ENCODE results near the gene NKD1. TPM values are rescaled to one million over a fixed set of nuclear protein-coding genes. Genes with fewer than 3 reads are reported as not detected.

Gene NKD1
- total RNA-seq, 1 donor from 2014 or later, result 0.43 TPM

- no peak for TF ChIP-seq CTCF (IDR thresholded peaks at IDR 0.05)
- H3K27ac Mint-ChIP-seq (ENCODE audit: unreplicated experiment), result no peak overlapping the region
- DNase-seq (ENCODE audit: extremely low spot score, unreplicated experiment), result no peak
- no peaks in the 10 kb centered on the region for H3K4me1 Mint-ChIP-seq (ENCODE audit: unreplicated experiment)
- no peaks in the 10 kb centered on the region for H3K9me3 Mint-ChIP-seq (ENCODE audit: unreplicated experiment)
- H3K27me3 Mint-ChIP-seq (ENCODE audit: unreplicated experiment), result peaks cover 4% of the 10 kb centered on the region
- no peak overlapping the region for H3K4me3 Mint-ChIP-seq (ENCODE audit: unreplicated experiment)
- H3K36me3 Mint-ChIP-seq (ENCODE audit: unreplicated experiment), result no peaks in the 10 kb centered on the region
These were observed 85.9 kb downstream of the NKD1 start for GRCh38 chr16:50634090-50634489.

- Mint-ChIP-seq H3K27ac (ENCODE audit: unreplicated experiment) (no peak overlapping the region), H3K36me3 (ENCODE audit: unreplicated experiment) (no peaks in the 10 kb centered on the region), H3K27me3 (ENCODE audit: unreplicated experiment) (no peaks in the 10 kb centered on the region), H3K4me3 (ENCODE audit: unreplicated experiment) (no peak overlapping the region), H3K4me1 (ENCODE audit: unreplicated experiment) (no peaks in the 10 kb centered on the region), H3K9me3 (ENCODE audit: unreplicated experiment) (no peaks in the 10 kb centered on the region)
- no peak for TF ChIP-seq CTCF (IDR thresholded peaks at IDR 0.05)
- no peak for DNase-seq (ENCODE audit: extremely low spot score, unreplicated experiment)
These were observed 86.8 kb downstream of the NKD1 start for GRCh38 chr16:50634947-50635346.

- Mint-ChIP-seq H3K27ac (ENCODE audit: unreplicated experiment) (no peak overlapping the region), H3K36me3 (ENCODE audit: unreplicated experiment) (no peaks in the 10 kb centered on the region), H3K4me3 (ENCODE audit: unreplicated experiment) (no peak overlapping the region), H3K9me3 (ENCODE audit: unreplicated experiment) (no peaks in the 10 kb centered on the region), H3K27me3 (ENCODE audit: unreplicated experiment) (no peaks in the 10 kb centered on the region), H3K4me1 (ENCODE audit: unreplicated experiment) (no peaks in the 10 kb centered on the region)
- no peak for TF ChIP-seq CTCF (IDR thresholded peaks at IDR 0.05)
- DNase-seq (ENCODE audit: extremely low spot score, unreplicated experiment), result no peak
These were observed 87.6 kb downstream of the NKD1 start for GRCh38 chr16:50635505-50636392.

GRCh38 chr16:50636753-50637374 lies 88.7 kb downstream of the NKD1 start:
- DNase-seq (ENCODE audit: extremely low spot score, unreplicated experiment), result no peak
- H3K36me3 Mint-ChIP-seq (ENCODE audit: unreplicated experiment), result no peaks in the 10 kb centered on the region
- no peak for TF ChIP-seq CTCF (IDR thresholded peaks at IDR 0.05)
- no peak overlapping the region for H3K4me3 Mint-ChIP-seq (ENCODE audit: unreplicated experiment)
- H3K27me3 Mint-ChIP-seq (ENCODE audit: unreplicated experiment), result no peaks in the 10 kb centered on the region
- H3K9me3 Mint-ChIP-seq (ENCODE audit: unreplicated experiment), result no peaks in the 10 kb centered on the region
- no peaks in the 10 kb centered on the region for H3K4me1 Mint-ChIP-seq (ENCODE audit: unreplicated experiment)
- H3K27ac Mint-ChIP-seq (ENCODE audit: unreplicated experiment), result no peak overlapping the region
